Thoracic aorta (tissue), 2 donors: Measurements from ENCODE around the gene C6orf120. TPM values are rescaled to one million over a fixed set of nuclear protein-coding genes. Genes with fewer than 3 reads are reported as not detected.

Source experiments
- ATAC-seq: fragments of 150-250 bp; one replicate; pipeline ENCODE4 v1.8.0; 2017; ENCODE audit warnings: low read depth; ENCODE audit not compliant: insufficient number of reproducible peaks, low FRiP score
- DNase-seq: peaks from one replicate; pipeline ENCODE4 v3.0.0-alpha.2; 2020; ENCODE audit warnings: low spot score
- H3K27ac ChIP-seq, 2 donors: fragments of 200-600 bp; sonication (generic); 1 replicate in 1 of 2; 2 replicates in 1 of 2; pipeline ENCODE4 v1.5.1; 2016; ENCODE audit warnings: mild to moderate bottlenecking in 2 of 2, moderate library complexity in 2 of 2
- H3K27me3 ChIP-seq: fragments of 200-600 bp; sonication (generic); replicated peaks from 2 replicates; pipeline ENCODE4 v1.6.0; 2016; ENCODE audit warnings: mild to moderate bottlenecking; ENCODE audit not compliant: insufficient read depth
- H3K36me3 ChIP-seq: fragments of 200-600 bp; sonication (generic); one replicate; pipeline ENCODE4 v1.5.1; 2016
- H3K4me1 ChIP-seq, 2 donors: fragments of 200-600 bp; sonication (generic); 1 replicate in 1 of 2; 2 replicates in 1 of 2; pipeline versions ENCODE4 v1.5.1 to v1.6.0; 2016; ENCODE audit warnings: low read depth in 2 of 2, mild to moderate bottlenecking in 1 of 2; ENCODE audit not compliant: control insufficient read depth in 1 of 2
- H3K4me3 ChIP-seq: fragments of 200-600 bp; sonication (generic); 2 replicates; pipeline ENCODE4 v1.5.1; 2016; ENCODE audit warnings: mild to moderate bottlenecking
- H3K9me3 ChIP-seq: fragments of 200-600 bp; sonication (generic); 2 replicates; pipeline ENCODE4 v1.5.1; 2016
- CTCF ChIP-seq: fragments of 200-600 bp; sonication (generic); IDR thresholded peaks from one replicate; pipeline ENCODE4 v1.5.1; 2019; ENCODE audit warnings: antibody characterized with exemption
- total RNA-seq, 2 donors: library from RNA; depleted of rRNA; stranded (reverse); fragments of >200 nt; gene quantifications; one replicate each; pipeline versions ENCODE4 v1.1.0 to v1.2.3, GENCODE V29; 2016

C6orf120 gene
- total RNA-seq: 10 to 100 TPM; 30.0 to 37.5 TPM

- peak; percentile 91 for DNase-seq
- H3K9me3 ChIP-seq: no peaks in the 10 kb centered on the region
- peaks cover 24 to 28% of the 10 kb centered on the region in 2 donors for H3K4me1 ChIP-seq
- H3K27me3 ChIP-seq: no peaks in the 10 kb centered on the region
- peak within 1 kb of the TSS; percentile 94 for H3K27ac ChIP-seq
- peak within 1 kb of the TSS; percentile 89 for H3K4me3 ChIP-seq
- ATAC-seq: peak; percentile 95
- no peaks in the 10 kb centered on the region for H3K36me3 ChIP-seq
- TF ChIP-seq CTCF: no peak
Measured at GRCh38 chr6:169701954-169702839, at the start of gene C6orf120, which contains the start of gene WDR27. Gene C6orf120, plus strand, starts transcription at chr6:169702126. Its CDS starts 334 bp downstream, at chr6:169702460. Gene WDR27, minus strand, starts transcription at chr6:169702029. Its CDS starts 13,024 bp downstream, at chr6:169689005.

GRCh38 chr6:169652896-169653295 is 49.0 kb upstream of the C6orf120 start:
- Histone ChIP-seq H3K4me3 (no peak overlapping the region), H3K4me1 (no peaks in the 10 kb centered on the region), H3K9me3 (no peaks in the 10 kb centered on the region), H3K36me3 (no peaks in the 10 kb centered on the region), H3K27ac (no peak overlapping the region), H3K27me3 (no peaks in the 10 kb centered on the region)
- no peak for DNase-seq
- ATAC-seq: no peak
- TF ChIP-seq CTCF: no peak

- TF ChIP-seq CTCF: no peak
- no peak overlapping the region for H3K27ac ChIP-seq
- DNase-seq: no peak
- no peaks in the 10 kb centered on the region for H3K4me1 ChIP-seq
- peak overlapping the region; percentile 77 for H3K4me3 ChIP-seq
- no peaks in the 10 kb centered on the region for H3K36me3 ChIP-seq
- H3K9me3 ChIP-seq: no peaks in the 10 kb centered on the region
- ATAC-seq: no peak
- no peaks in the 10 kb centered on the region for H3K27me3 ChIP-seq
Measured at GRCh38 chr6:169653691-169654090, 48.2 kb upstream of the C6orf120 start.

GRCh38 chr6:169654598-169655391 is 47.1 kb upstream of the C6orf120 start:
- H3K36me3 ChIP-seq: peaks cover 3% of the 10 kb centered on the region
- no peaks in the 10 kb centered on the region for H3K9me3 ChIP-seq
- peak; percentile 8 for DNase-seq
- H3K27me3 ChIP-seq: no peaks in the 10 kb centered on the region
- H3K27ac ChIP-seq: peak overlapping the region; percentile 54 to 69
- peak overlapping the region; percentile 77 for H3K4me3 ChIP-seq
- TF ChIP-seq CTCF: peak; percentile 10
- H3K4me1 ChIP-seq: no peaks in the 10 kb centered on the region
- ATAC-seq: peak; percentile 65
